ENCODE measurements around the gene GNB5. TPM values are rescaled to one million over a fixed set of nuclear protein-coding genes. Genes with fewer than 3 reads are reported as not detected.

The GNB5 gene
- 39.2 and 42.9 TPM in 2 replicates for total RNA-seq

GRCh38 chr15:52191207-52191606 lies at the start of gene GNB5:
TSS of gene GNB5 (minus strand) at chr15:52191392. CDS start at chr15:52184676, 6,716 bp downstream.

Other genes starting within 250 kb of the GNB5 start
- gene LEO1, start 219.6 kb downstream of the GNB5 start, total RNA-seq: 9.8 and 26.4 TPM in 2 replicates
- gene MAPK6, start 172.2 kb downstream of the GNB5 start, total RNA-seq: 52.5 and 61.5 TPM in 2 replicates
- 0.29 and 1.8 TPM in 2 replicates for gene BCL2L10, start 78.6 kb downstream of the GNB5 start, total RNA-seq
- not detected in 2 replicates for gene MYO5C, start 104.4 kb upstream of the GNB5 start, total RNA-seq

All from myometrial cell (primary cell).